HG03571 (cell line): ENCODE data around the gene ETFA.
"Not testable (repeated sequence)": the region's sequence is repeated elsewhere in the genome, so short reads cannot be mapped to it uniquely, and the experiment has no call there.

Experiments
- ATAC-seq: cut with Tn5 transposase; IDR thresholded peaks from one replicate; pipeline ENCODE4 v1.9.1; 2021; ENCODE audit not compliant: unreplicated experiment

The ETFA gene

GRCh38 chr15:76327191-76328105 lies 16.2 kb upstream of the ETFA start:
- no peak for ATAC-seq

- ATAC-seq: no peak
These were observed 14.4 kb upstream of the ETFA start for GRCh38 chr15:76325704-76326103.

- ATAC-seq: no peak
These were observed 12.8 kb upstream of the ETFA start for GRCh38 chr15:76324066-76324465.

GRCh38 chr15:76321602-76322001 lies 10.3 kb upstream of the ETFA start:
- no peak for ATAC-seq

- ATAC-seq: no peak
These were observed 9.9 kb upstream of the ETFA start for GRCh38 chr15:76321171-76321570.

- no peak for ATAC-seq
These were observed 8.7 kb upstream of the ETFA start for GRCh38 chr15:76320012-76320411.

GRCh38 chr15:76313731-76314130 lies 2.5 kb upstream of the ETFA start:
- ATAC-seq: no peak

- not testable (repeated sequence) for ATAC-seq
These were observed 1.9 kb upstream of the ETFA start for GRCh38 chr15:76313175-76313567.

- no peak for ATAC-seq
These were observed 1.4 kb upstream of the ETFA start for GRCh38 chr15:76312540-76313174.

GRCh38 chr15:76310475-76311099 lies 682 bp downstream of the ETFA start:
- peak; percentile 20 for ATAC-seq

GRCh38 chr15:76309601-76310330 lies 1.5 kb downstream of the ETFA start:
- ATAC-seq: no peak

- no peak for ATAC-seq
These were observed 7.4 kb downstream of the ETFA start for GRCh38 chr15:76303909-76304308.

- ATAC-seq: no peak
These were observed 11.5 kb downstream of the ETFA start for GRCh38 chr15:76299786-76300185.

GRCh38 chr15:76298986-76299385 lies 12.3 kb downstream of the ETFA start:
- ATAC-seq: no peak

- ATAC-seq: not testable (repeated sequence)
These were observed 13.3 kb downstream of the ETFA start for GRCh38 chr15:76297951-76298350.

- no peak for ATAC-seq
These were observed 14.4 kb downstream of the ETFA start for GRCh38 chr15:76296849-76297248.

GRCh38 chr15:76294463-76294862 lies 16.8 kb downstream of the ETFA start:
- not testable (repeated sequence) for ATAC-seq

GRCh38 chr15:76293361-76293760 lies 17.9 kb downstream of the ETFA start:
- no peak for ATAC-seq

GRCh38 chr15:76289582-76289981 lies 21.7 kb downstream of the ETFA start:
- ATAC-seq: no peak

GRCh38 chr15:76286271-76286879 lies 24.9 kb downstream of the ETFA start:
- ATAC-seq: no peak
